Measurements from ENCODE around the gene ASB14. TPM values are rescaled to one million over a fixed set of nuclear protein-coding genes. Genes with fewer than 3 reads are reported as not detected.

The ASB14 gene
- total RNA-seq, 4 donors from 2014 or later: not detected

GRCh38 chr3:57278237-57278636, 14.2 kb downstream of the ASB14 start:
- WGBS, 2 donors: 95 to 100% methylated on average over 1 of the region's 1 CpG
- H3K4me1 ChIP-seq: no peaks in the 10 kb centered on the region
- no peaks in the 10 kb centered on the region for H3K36me3 ChIP-seq
- H3K4me3 ChIP-seq (replicated peaks in 1 of 3): no peak overlapping the region
- no peak overlapping the region for H3K27ac ChIP-seq
- no peaks in the 10 kb centered on the region for H3K9me3 ChIP-seq
- H3K27me3 ChIP-seq: no peaks in the 10 kb centered on the region
- intact Hi-C loops (cut with DNase I): no loop called here
- no peak for DNase-seq
- TF ChIP-seq CTCF (IDR thresholded peaks at IDR 0.05) (no peak), POLR2A (IDR thresholded peaks at IDR 0.05) (no peak)

- no peaks in the 10 kb centered on the region for H3K36me3 ChIP-seq
Observed at GRCh38 chr3:57275393-57275792, 17.1 kb downstream of the ASB14 start.

GRCh38 chr3:57274845-57275244, 17.6 kb downstream of the ASB14 start:
- Histone ChIP-seq H3K27me3 (no peaks in the 10 kb centered on the region), H3K36me3 (peaks cover 0 to 3% of the 10 kb centered on the region in 2 donors), H3K4me3 (replicated peaks in 1 of 3) (no peak overlapping the region), H3K4me1 (peaks cover 0 to 11% of the 10 kb centered on the region in 2 donors), H3K9me3 (no peaks in the 10 kb centered on the region), H3K27ac (no peak overlapping the region)
- intact Hi-C loops (cut with DNase I): no loop called here
- DNase-seq: no peak
- WGBS, 2 donors: 96 to 100% methylated on average over 6 of the region's 6 CpGs
- TF ChIP-seq POLR2A (IDR thresholded peaks at IDR 0.05): no peak
- no peak for TF ChIP-seq CTCF (IDR thresholded peaks at IDR 0.05)

More at GRCh38 chr3:57275393-57275792, 17.1 kb downstream of the ASB14 start:
- Histone ChIP-seq H3K4me1 (peaks cover 0 to 8% of the 10 kb centered on the region in 2 donors), H3K4me3 (replicated peaks in 1 of 3) (no peak overlapping the region), H3K27me3 (no peaks in the 10 kb centered on the region), H3K27ac (no peak overlapping the region), H3K9me3 (no peaks in the 10 kb centered on the region)
- WGBS, 2 donors: 93 to 97% methylated on average over 2 of the region's 2 CpGs
- TF ChIP-seq CTCF (IDR thresholded peaks at IDR 0.05) (no peak), POLR2A (IDR thresholded peaks at IDR 0.05) (no peak)
- no peak for DNase-seq
- intact Hi-C loops (cut with DNase I): no loop called here

GRCh38 chr3:57268416-57268815, 24.1 kb downstream of the ASB14 start:
- intact Hi-C loops (cut with DNase I): no loop called here
- H3K27me3 ChIP-seq: no peaks in the 10 kb centered on the region
- H3K4me3 ChIP-seq (replicated peaks in 1 of 3): no peak overlapping the region
- no peak overlapping the region for H3K27ac ChIP-seq
- peaks cover 0 to 11% of the 10 kb centered on the region in 2 donors for H3K4me1 ChIP-seq
- 93 to 95% methylated on average over 1 of the region's 1 CpG for WGBS, 2 donors
- TF ChIP-seq POLR2A (IDR thresholded peaks at IDR 0.05) (no peak), CTCF (IDR thresholded peaks at IDR 0.05) (no peak)
- peaks cover 16% of the 10 kb centered on the region in 2 donors for H3K36me3 ChIP-seq
- DNase-seq: no peak
- H3K9me3 ChIP-seq: no peaks in the 10 kb centered on the region

GRCh38 chr3:57261929-57262328, 30.6 kb downstream of the ASB14 start:
- Histone ChIP-seq H3K4me1 (no peaks in the 10 kb centered on the region), H3K27ac (no peak overlapping the region), H3K36me3 (peaks cover 35 to 47% of the 10 kb centered on the region in 2 donors), H3K4me3 (replicated peaks in 1 of 3) (no peak overlapping the region), H3K9me3 (no peaks in the 10 kb centered on the region), H3K27me3 (no peaks in the 10 kb centered on the region)
- no peak for DNase-seq
- intact Hi-C loops (cut with DNase I): no loop called here
- TF ChIP-seq POLR2A (IDR thresholded peaks at IDR 0.05) (no peak), CTCF (IDR thresholded peaks at IDR 0.05) (no peak)
- WGBS, 2 donors: 96% methylated on average over 3 of the region's 3 CpGs
